ENCODE results near the gene ACAA2.

DNA sequence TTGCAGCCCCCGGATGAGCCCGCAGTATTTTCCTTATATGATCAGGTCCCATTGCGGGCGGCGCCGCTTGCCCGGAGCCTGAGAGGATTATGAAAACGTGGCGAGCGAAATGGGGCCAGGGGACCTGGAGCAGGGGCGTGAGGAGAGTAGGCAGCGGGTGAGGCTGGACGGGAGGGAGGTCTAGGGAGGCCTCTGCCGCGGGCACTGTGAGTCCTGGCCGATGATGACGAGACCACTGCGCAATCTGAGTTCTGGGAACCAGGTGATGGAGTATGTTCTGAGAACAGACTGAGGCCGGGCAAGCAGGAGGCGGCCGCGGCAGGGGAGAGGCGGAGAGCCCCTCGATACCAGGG lies 790 bp upstream of the ACAA2 start:
- TF ChIP-seq, protein P1, sequence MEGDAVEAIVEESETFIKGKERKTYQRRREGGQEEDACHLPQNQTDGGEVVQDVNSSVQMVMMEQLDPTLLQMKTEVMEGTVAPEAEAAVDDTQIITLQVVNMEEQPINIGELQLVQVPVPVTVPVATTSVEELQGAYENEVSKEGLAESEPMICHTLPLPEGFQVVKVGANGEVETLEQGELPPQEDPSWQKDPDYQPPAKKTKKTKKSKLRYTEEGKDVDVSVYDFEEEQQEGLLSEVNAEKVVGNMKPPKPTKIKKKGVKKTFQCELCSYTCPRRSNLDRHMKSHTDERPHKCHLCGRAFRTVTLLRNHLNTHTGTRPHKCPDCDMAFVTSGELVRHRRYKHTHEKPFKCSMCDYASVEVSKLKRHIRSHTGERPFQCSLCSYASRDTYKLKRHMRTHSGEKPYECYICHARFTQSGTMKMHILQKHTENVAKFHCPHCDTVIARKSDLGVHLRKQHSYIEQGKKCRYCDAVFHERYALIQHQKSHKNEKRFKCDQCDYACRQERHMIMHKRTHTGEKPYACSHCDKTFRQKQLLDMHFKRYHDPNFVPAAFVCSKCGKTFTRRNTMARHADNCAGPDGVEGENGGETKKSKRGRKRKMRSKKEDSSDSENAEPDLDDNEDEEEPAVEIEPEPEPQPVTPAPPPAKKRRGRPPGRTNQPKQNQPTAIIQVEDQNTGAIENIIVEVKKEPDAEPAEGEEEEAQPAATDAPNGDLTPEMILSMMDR (conservative IDR thresholded peaks at IDR 0.05; ENCODE audit: low read depth, low read length), result no peak
- no peak for TF ChIP-seq EZH2 (IDR thresholded peaks at IDR 0.05; ENCODE audit: borderline replicate concordance, low read depth, low read length, poor library complexity, severe bottlenecking)

Measured in A673 (cell line).